Measurements from ENCODE around the gene TFDP2.

The TFDP2 gene

GRCh38 chr3:141949399-141949798 lies 199.9 kb downstream of the TFDP2 start:
- H3K4me3 ChIP-seq (ENCODE audit: low read depth, low read length): no peak overlapping the region
- TF ChIP-seq MAX (IDR thresholded peaks at IDR 0.05; ENCODE audit: low read depth, low read length): no peak
- no peak for TF ChIP-seq CTCF (IDR thresholded peaks at IDR 0.05; ENCODE audit: low read depth, low read length)
- no peak for TF ChIP-seq MYC (IDR thresholded peaks at IDR 0.05; ENCODE audit: low read depth, low read length)
- TF ChIP-seq POLR2A (IDR thresholded peaks at IDR 0.05; ENCODE audit: extremely low read depth, insufficient read length): no peak
- DNase-seq (ENCODE audit: low read depth): no peak

GRCh38 chr3:141945726-141946485 lies 203.4 kb downstream of the TFDP2 start:
- TF ChIP-seq POLR2A (IDR thresholded peaks at IDR 0.05; ENCODE audit: extremely low read depth, insufficient read length) (no peak), MAX (IDR thresholded peaks at IDR 0.05; ENCODE audit: low read depth, low read length) (no peak), CTCF (IDR thresholded peaks at IDR 0.05; ENCODE audit: low read depth, low read length) (no peak), MYC (IDR thresholded peaks at IDR 0.05; ENCODE audit: low read depth, low read length) (no peak)
- H3K4me3 ChIP-seq (ENCODE audit: low read depth, low read length): no peak overlapping the region
- DNase-seq (ENCODE audit: low read depth): no peak

- no peak for DNase-seq (ENCODE audit: low read depth)
- H3K4me3 ChIP-seq (ENCODE audit: low read depth, low read length): no peak overlapping the region
- TF ChIP-seq MYC (IDR thresholded peaks at IDR 0.05; ENCODE audit: low read depth, low read length) (no peak), MAX (IDR thresholded peaks at IDR 0.05; ENCODE audit: low read depth, low read length) (no peak), CTCF (IDR thresholded peaks at IDR 0.05; ENCODE audit: low read depth, low read length) (no peak), POLR2A (IDR thresholded peaks at IDR 0.05; ENCODE audit: extremely low read depth, insufficient read length) (no peak)
Measured at GRCh38 chr3:141942006-141942405, 207.3 kb downstream of the TFDP2 start.

- no peak for TF ChIP-seq MYC (IDR thresholded peaks at IDR 0.05; ENCODE audit: low read depth, low read length)
- TF ChIP-seq POLR2A (IDR thresholded peaks at IDR 0.05; ENCODE audit: extremely low read depth, insufficient read length): no peak
- TF ChIP-seq MAX (IDR thresholded peaks at IDR 0.05; ENCODE audit: low read depth, low read length): no peak
- no peak for TF ChIP-seq CTCF (IDR thresholded peaks at IDR 0.05; ENCODE audit: low read depth, low read length)
- H3K4me3 ChIP-seq (ENCODE audit: low read depth, low read length): no peak overlapping the region
- DNase-seq (ENCODE audit: low read depth): no peak
Measured at GRCh38 chr3:141941093-141941492, 208.3 kb downstream of the TFDP2 start.

GRCh38 chr3:141940194-141940776 lies 209.1 kb downstream of the TFDP2 start:
- TF ChIP-seq POLR2A (IDR thresholded peaks at IDR 0.05; ENCODE audit: extremely low read depth, insufficient read length) (no peak), CTCF (IDR thresholded peaks at IDR 0.05; ENCODE audit: low read depth, low read length) (no peak), MYC (IDR thresholded peaks at IDR 0.05; ENCODE audit: low read depth, low read length) (no peak), MAX (IDR thresholded peaks at IDR 0.05; ENCODE audit: low read depth, low read length) (no peak)
- DNase-seq (ENCODE audit: low read depth): no peak
- H3K4me3 ChIP-seq (ENCODE audit: low read depth, low read length): no peak overlapping the region

All from NB4 (cell line).